Measurements from ENCODE around the gene CDRT15.

- TF ChIP-seq CTCF (IDR thresholded peaks at IDR 0.05 in 4 of 5, conservative IDR thresholded peaks at IDR 0.05 in 1 of 5) (no peak), POLR2A (IDR thresholded peaks at IDR 0.05) (no peak)
Observed at GRCh38 chr17:14276535-14277250, 40.0 kb upstream of the CDRT15 start.

All from gastrocnemius medialis (tissue), 4 donors.